HG02938 (cell line): Measurements from ENCODE around the gene NUDT3.
"Not testable (repeated sequence)": the region's sequence is repeated elsewhere in the genome, so short reads cannot be mapped to it uniquely, and the experiment has no call there.

Experiments used
- ATAC-seq: cut with Tn5 transposase; IDR thresholded peaks from one replicate; pipeline ENCODE4 v1.9.1; 2021; ENCODE audit warnings: mild to moderate bottlenecking, moderate library complexity; ENCODE audit not compliant: unreplicated experiment

NUDT3 gene

DNA sequence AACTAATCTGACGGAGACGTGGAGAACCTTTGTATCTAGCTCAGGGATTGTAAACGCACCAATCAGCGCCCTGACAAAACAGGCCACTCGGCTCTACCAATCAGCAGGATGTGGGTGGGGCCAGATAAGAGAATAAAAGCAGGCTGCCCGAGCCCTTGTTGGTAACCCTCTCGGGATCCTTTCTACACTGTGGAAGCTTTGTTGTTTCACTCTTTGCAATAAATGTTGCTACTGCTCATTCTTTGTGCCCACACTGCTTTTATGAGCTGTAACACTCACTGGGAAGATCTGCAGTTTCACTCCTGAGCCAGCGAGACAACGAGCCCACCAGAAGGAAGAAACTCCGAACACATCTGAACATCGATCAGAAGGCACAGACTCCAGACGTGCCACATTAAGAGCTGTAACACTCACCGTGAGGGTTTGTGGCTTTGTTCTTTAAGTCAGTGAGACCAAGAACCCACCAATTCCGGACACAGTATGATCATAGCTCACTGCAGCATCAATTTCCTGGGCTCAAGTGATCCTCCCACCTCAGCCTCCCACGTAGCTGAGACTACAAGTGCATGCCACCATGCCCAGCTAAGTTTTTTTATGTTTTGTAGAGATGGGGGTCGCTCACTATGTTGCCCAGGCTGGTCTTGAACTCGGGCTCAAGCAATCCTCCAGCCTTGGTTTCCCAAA is 122.7 kb downstream of the NUDT3 start:
- not testable (repeated sequence) for ATAC-seq

DNA sequence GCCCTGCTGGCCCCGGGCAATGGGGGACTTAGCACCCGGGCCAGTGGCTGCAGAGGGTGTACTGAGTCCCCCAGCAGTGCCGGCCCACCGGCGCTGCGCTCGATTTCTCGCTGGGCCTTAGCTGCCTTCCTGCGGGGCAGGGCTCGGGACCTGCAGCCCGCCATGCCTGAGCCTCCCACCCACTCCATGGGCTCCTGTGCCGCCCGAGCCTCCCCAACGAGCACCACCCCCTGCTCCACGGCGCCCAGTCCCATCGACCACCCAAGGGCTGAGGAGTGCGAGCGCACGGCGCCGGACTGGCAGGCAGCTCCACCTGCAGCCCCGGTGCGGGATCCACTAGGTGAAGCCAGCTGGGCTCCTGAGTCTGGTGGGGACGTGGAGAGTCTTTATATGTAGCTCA is 123.3 kb downstream of the NUDT3 start:
- not testable (repeated sequence) for ATAC-seq

DNA sequence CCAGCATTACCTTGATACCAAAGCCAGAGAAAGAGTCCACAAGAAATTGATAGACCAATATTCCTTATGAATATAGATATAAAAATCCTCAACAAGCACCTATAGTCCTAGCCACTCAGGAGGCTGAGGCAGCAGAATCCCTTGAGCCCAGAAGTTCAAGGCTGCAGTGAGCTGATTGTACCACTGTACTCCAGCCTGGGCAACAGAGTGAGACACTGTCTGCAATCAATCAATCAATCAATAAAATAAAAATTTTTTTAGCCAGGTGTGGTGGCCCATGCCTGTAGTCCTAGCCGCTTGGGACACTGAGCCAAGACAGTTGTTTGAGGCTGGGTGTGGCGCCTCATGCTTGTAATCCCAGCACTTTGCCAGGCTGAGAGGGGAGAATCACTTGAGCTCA is 124.7 kb downstream of the NUDT3 start:
- no peak for ATAC-seq

DNA sequence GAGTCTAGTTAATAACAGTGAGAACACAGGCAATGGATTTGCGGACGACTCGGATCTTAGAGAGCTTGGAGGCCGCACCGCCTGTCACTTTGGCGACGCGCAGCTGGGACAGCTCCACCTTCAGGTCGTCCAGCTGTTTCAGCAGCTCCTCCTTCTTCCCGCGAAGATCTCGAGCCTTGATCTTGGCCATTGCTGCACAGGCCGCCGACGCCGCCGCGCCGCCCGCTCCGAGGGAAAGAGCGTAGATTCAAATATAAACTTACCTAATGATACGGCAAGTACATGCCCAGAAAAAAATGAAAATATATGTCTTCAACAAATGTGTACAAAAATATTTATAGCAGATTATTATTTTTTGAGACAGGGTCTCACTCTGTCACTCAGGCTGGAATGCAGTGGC is 129.0 kb downstream of the NUDT3 start:
- not testable (repeated sequence) for ATAC-seq

DNA sequence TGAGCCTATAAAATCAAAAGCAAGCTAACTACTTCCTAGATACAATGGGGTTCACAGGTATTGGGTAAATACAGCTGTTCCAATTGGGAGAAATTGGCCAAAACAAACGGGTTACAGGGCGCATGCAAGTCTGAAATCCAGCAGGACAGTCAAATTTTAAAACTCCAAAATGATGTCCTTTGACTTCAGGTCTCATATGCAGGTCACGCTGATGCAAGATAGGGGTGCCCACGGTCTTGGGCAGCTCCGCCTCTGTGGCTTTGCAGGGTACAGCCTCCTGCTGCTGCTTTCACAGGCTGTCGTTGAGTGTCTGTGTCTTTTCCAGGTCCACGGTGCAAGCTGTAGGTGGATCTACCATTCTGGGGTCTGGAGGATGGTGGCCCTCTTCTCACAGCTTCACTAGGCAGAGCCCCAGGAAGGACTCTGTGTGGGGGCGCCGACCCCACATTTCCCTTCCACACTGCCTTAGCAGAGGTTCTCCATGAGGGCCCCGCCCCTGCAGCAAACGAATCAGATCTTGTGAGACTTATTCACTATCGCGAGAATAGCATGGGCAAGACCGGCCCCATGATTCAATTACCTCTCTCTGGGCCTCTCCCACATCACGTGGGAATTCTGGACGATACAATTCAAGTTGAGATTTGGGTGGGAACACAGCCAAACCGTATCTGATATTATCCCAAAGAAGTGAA is 131.7 kb downstream of the NUDT3 start:
- no peak for ATAC-seq

DNA sequence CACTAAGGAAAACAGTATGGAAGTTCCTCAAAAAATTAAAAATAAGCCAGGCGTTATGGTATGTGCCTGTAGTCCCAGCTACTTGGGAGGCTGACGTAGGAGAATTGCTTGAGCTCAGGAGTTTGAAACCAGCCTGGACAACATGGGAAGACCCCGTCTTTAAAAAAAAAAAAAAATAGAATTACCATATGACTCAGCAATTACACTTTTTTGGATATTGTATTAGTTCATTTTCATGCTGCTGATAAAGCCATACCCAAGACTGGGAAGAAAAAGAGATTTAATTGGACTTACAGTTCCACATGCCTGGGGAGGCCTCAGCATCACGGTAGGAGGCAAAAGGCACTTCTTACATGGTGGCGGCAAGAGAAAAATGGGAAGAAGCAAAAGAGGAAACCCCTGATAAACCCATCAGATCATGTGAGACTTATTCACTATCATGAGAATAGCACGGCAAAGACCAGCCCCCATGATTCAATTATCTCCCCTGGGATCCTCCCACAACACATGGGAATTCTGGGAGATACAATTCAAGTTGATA is 132.9 kb downstream of the NUDT3 start:
- ATAC-seq: no peak

DNA sequence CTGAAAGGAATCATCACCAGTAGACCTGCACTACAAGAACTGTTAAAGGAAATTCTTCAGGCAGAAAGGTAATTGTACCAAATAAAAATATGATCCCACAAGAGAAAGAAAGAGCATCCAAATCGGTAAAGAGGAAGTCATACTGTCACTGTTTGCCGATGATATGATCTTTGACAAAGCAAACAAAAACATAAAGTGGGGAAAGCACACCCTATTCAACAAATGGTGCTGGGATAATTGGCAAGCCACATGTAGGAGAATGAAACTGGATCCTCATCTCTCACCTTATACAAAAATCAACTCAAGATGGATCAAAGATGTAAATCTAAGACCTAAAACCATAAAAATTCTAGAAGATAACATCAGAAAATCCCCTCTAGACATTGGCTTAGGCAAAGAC is 140.1 kb downstream of the NUDT3 start:
- ATAC-seq: not testable (repeated sequence)

DNA sequence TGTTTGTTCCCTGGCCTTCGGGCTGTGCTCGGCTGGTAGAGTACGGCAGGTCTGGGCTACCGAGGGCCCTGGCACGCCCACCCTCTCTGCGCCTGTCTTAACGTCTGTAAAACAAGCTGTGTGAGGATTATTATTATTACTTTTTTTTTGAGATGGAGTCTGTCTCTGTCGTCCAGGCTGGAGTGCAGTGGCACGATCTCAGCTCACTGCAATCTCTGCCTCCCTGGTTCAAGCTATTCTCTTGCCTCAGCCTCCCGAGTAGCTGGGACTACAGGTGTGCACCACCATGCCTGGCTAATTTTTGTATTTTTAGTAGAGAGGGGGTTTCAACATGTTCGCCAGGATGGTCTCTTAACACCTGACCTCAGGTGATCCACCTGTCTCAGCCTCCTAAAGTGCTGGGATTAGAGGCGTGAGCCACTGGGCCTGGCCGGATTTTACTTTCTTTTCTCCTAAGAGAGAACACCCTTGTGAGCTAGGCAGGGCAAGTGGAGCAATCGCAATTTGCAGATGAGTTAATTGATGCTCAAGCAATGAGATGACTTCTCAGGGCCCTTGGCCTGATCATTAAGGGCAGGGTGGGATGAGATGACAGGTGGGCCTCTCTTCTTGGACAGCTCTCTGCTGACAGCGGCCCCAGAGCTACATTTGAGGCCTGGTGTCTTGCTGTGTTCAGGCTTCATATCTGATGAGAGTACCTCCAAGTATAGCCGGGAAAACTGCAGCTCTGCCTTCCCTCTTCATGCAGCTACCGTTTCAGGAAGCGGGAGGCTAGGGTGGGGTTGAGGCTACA is 142.8 kb downstream of the NUDT3 start:
- ATAC-seq: peak; percentile 34

DNA sequence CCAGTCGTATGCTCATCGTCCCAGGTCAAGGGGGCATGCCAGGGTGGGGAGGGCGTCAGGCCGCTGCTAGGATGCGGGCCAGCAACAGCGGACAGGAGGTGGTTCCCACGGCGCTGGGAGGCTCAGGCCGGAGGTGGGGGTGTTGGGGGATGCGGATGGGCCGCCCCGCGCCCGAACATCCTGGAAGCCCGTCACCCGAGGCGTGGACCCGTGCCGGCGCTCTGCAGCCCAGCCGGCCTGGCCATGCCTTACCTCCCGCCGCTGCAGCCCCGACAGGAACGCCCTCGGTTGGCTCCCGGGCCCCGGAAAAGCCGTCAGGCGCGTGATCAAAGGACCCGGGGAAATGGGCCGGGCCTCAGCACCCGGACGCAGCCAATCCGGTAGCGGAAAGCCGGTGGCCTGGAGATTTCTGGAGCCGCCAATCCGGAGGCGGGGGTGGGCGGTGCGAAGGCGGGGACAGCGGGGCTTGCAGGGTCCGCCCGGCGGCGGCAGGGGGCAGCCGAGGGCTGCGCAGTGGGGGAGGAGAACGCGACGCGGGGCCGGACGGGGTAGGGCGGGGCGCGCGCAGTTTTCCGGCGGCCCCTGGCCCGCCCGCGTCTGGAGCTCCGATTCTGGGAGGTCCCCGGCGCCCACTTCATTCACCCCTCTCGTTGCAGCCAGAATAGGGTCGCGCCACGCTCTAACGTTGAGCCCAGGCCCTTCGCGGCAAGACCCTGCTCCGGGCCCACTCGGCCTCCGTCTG is 143.6 kb downstream of the NUDT3 start, which contains the start of gene SMIM29:
TSS of gene SMIM29 (minus strand) at position 280 of the 742 bp plus-strand sequence. CDS start 1,215 bp downstream, outside the sequence.
- peak; percentile 76 for ATAC-seq

DNA sequence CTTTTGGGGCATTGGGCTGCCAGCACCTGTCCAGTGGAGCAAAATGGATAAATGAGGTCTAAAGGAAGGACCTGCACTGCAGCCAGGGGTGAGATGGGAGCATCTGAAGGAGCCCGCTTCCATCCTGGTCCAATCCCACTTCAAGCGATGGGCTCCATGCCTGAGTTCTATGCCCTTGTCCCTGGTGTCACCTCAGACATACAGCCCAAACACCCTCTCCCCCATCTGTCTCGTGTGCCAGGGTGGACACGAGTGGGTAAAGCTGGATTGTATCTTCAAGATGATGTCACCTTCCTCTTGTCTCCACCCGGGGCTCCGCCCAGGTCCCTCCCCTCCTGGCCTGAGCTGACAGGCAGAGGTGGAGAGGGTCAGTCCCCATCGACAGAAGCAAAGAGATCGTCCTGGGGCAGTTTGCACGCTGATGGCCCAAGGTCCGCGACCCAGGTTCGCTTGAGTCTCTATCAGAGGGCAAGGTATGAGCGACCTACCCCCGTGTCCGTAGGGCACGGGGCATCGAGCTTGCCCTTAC is 144.2 kb downstream of the NUDT3 start:
- peak; percentile 13 for ATAC-seq

DNA sequence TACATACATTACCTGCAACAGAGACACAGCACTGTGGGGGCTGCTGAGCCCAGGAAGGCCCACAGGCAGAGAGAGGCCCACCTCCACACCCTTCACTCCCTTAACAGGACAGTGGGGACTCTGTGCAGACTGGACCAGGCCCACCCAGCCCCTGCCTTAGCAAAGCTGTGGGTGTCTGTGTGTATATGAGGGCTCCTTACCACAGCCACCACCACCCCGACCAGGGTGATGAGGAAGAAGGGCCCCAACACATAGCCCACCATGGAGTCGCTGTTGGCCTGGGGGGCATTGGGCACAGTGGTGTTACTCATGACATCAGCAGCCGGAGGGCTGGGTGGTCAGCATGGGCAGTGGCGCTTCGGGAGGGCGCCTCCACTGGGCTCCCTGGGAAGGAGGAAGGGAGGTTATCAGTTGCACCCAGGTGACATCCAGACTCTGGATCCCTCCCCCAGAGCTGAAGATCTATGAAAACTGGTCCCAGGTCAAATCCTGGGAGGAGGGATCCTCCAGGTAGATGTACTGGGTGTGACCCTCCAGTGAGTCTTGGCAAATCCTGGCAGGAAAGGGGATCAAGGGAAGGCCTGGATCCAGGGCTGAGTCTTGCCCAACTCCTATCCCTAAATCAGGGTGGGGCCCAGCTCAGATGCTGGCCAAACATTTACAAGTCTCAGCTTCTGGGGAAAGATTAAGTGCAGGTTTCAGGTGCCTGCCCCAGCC is 144.8 kb downstream of the NUDT3 start:
- ATAC-seq: no peak

DNA sequence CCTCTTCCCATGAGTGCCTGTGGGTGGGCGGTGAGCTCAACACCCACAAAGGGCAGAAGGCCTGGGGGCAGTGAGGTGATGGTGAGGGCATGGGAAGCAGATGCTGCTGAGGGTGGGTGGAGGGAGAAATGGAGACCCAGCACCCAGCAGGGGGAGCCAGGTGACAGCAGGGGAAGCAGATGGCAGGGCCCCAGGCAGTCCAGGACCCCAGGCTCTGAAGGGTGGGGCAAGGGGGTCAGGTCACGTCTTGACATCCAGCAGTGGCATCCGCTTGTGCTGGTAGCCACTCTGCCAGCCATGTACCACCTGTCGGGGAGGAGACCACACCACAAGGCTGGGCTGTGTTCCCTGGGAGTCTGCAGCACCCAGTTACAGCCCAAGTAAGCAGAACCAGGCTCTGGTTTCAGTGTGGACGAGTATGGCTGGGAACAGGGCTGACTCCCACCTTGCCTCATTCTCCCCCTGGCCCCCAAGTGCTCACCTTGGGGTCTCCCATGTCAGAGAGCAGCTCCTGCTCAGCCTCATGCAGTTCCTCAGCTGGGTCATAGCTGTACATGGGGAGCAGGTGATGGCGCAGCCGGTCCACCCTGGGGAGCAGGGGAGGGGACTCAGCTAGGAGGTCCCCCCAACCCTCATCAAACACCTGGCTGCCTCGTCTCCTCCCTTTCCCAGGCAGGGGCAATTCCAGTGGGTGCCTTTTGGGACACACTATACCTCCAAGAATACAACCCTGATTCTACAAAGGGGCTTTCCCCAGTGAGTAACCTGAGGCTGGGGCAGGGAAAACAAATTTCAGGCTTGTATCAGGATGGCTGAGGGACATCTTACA is 145.7 kb downstream of the NUDT3 start:
- no peak for ATAC-seq

DNA sequence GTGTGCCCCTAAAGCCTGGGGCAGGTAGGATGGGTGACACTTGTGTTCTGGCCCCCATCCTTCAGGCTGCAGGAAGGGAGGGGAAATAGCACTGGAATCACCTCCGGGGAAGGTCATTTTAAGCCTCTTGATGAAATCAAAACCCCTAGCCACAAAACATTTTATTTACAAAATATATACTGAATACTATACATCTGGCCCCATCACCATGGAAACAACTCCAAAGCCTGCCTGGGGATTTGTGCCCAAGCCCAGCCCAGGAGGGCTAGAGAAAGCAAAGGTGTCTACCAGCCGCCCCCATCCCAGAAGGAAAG is 146.3 kb downstream of the NUDT3 start:
- ATAC-seq: no peak

DNA sequence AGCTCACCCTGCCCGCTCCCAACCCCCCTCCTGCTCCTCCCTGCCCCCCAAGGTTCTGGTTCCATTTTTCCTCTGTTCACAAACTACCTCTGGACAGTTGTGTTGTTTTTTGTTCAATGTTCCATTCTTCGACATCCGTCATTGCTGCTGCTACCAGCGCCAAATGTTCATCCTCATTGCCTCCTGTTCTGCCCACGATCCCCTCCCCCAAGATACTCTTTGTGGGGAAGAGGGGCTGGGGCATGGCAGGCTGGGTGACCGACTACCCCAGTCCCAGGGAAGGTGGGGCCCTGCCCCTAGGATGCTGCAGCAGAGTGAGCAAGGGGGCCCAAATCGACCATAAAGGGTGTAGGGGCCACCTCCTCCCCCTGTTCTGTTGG is 146.7 kb downstream of the NUDT3 start:
- not testable (repeated sequence) for ATAC-seq

DNA sequence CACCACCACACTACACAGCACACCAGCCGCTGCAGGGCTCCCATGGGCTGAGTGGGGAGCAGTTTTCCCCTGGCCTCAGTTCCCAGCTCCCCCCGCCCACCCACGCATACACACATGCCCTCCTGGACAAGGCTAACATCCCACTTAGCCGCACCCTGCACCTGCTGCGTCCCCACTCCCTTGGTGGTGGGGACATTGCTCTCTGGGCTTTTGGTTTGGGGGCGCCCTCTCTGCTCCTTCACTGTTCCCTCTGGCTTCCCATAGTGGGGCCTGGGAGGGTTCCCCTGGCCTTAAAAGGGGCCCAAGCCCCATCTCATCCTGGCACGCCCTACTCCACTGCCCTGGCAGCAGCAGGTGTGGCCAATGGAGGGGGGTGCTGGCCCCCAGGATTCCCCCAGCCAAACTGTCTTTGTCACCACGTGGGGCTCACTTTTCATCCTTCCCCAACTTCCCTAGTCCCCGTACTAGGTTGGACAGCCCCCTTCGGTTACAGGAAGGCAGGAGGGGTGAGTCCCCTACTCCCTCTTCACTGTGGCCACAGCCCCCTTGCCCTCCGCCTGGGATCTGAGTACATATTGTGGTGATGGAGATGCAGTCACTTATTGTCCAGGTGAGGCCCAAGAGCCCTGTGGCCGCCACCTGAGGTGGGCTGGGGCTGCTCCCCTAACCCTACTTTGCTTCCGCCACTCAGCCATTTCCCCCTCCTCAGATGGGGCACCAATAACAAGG is 147.3 kb downstream of the NUDT3 start:
- ATAC-seq: not testable (repeated sequence)

DNA sequence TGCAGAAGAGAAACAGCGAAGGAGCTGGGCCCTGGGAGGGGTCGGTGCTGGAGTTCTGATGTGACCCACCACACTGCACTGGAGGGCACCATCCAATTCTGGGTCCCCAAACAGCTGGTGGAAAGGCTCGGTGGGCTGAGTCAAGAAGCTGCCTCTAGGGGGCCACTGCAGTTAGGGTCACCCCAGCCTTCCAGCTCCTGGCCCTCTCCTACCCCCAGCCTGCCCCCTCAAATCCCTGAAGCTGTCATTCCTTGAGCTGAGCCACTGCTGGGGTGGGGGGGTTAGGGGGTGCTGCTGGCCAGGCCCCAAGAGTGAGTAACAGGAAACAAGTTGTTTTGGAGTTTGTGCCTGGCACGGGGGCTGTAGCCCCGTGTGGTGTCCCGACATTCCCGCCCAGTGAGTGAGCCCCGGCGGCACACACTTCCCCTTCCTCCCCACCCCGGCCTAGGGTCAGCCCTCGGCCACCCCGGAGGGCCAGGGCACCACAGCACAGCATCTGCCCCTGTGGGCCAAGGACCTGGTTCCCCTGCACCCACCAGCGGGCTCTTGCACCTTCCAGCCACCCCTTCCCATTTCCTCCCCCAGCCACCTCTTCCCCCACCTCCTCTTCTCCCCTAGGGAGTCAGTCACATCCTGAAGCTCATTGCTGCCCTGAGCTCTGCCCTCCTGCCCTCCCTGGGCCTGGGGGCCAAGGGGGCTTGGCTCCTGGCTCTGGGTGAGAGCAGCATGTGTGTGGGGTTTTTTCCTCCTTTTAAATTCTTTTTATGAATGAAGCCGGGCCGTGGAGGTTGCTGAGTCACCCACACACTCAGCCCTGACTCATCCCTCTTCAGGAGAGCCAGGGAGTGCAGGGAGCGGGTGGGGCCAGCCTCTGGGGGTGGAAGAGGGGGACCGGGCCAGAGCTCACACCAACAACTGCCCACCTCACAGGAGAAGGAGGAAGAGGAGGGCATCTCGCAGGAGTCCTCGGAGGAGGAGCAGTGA is 148.3 kb downstream of the NUDT3 start:
- no peak for ATAC-seq

DNA sequence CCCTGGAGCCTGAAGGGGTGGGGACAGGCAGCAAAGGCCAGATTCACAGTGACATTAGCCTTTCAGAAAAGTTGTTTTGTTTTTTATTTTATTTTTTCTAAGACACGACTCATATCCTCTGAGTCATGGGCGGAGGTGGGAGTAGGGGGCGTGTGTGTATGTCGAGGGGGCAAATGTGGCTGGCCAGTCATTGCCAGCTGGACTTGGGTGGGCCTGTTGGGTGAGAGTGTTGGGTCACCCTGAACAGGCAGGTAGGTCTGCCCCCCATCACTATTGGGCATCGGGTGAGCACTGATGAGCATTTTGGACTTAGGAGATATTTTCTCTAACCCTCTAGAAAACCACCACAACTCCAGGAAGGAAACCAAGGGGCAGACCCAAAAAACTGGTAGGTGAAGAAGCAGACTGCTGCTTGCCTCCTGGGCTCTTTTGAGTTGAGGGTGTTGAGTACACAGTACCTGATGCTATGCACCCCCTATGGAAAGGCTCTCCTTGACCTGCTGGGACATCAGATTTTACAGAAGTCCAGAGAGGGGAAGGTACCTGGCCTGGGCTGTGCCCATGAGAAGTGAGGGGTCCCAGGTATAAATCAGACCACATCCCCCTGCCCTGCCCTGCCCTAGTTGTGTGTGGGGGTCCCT is 149.2 kb downstream of the NUDT3 start:
- ATAC-seq: no peak
